ENCODE measurements around the gene SRSF1.
A peak's percentile ranks its signal among the peaks of the same experiment; 100 is the strongest.
"Not testable (repeated sequence)": the region's sequence is repeated elsewhere in the genome, so short reads cannot be mapped to it uniquely, and the experiment has no call there.

The SRSF1 gene

DNA sequence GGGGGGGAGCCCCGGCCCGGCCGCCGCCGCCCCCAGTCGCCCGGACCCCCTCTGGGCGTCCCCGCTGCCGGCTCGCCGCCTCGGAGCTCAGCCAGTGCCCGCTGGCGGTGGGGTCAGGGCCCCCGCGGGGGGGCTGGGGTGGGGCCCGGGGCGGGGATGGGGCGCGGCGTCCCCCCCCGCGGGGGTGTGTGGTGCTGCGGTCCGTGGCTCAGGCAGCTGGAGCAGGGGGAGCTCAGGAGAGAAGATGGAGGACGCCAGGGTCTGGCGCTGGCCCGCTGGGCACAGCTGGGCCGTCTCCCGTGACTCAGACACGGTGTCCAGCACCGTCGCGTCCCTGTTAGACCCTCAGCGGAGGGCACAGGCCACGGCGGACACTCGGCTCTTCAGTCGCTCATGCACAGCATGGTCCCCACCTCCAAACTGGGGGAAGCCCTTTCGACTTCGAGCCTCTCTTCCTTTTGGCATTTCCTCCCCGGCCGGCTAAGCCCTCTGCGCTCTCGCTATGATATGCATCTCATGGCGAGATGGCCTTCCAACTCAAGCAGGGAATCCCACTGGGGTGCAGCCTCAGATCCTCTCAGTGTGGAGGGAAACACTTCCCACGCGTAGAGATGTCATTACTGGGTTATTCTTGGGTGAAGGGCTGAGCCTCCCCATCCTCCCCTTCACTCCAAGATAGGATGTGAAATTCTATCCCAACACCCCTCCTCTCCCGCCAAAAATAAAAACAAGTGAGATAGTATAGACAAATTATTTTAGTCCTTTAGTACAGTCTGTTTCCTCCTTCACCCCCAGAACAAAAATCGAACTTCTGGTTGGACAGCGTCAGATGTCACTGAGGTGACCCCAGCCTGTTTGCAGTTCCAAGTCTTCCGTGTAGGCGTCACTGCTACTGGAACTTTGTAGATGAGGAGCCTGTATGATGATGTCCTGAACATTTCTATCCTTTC, 18.5 kb downstream of the SRSF1 start:
- peak; percentile 63 for ATAC-seq
- no peak for DNase-seq

GRCh38 chr17:57987581-57988300, 19.3 kb downstream of the SRSF1 start, which contains the start of gene VEZF1:
VEZF1 (minus strand) TSS chr17:57988254; CDS start chr17:57988111, 143 bp downstream.
- ATAC-seq (peak; percentile 53), DNase-seq (peak; percentile 82)

DNA sequence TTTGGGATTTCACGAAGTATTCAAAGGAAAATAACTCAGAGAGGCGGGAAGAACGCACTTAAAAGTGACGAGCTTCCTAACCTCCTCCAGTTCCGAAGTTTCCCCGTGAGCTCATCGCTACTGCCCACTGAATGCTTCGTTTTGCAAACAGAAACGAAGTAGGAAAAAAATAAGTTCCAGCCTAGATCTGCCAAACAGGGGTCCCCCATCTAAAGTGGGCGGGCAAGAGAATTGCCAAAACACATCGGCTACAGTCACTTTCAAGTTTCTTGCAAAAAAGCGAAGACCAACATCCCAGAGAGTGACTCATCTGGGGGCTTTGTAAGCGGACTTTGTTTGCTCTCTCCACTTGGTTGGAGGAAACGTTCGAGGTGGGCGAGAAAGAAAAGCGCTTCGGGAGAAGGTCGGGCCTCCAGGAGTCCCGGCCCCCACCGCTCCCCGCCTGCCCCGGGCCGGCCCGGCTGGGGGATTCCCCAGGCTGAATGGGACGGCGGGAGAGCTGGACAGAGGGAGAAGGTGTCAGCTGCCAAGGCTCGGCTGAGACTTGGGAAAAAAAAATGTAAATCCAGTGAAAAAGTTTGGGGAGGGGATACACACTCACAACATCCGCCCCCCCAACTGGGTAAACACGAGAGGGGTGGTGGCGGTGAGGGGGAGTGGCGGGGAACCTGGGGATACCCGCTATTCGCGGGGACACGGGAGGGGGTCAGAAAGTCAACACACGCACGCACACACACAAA, 20.0 kb downstream of the SRSF1 start:
- peak; percentile 69 for ATAC-seq
- DNase-seq: peak; percentile 63

- no peak for DNase-seq
- no peak for ATAC-seq
Measured at GRCh38 chr17:57985675-57985974, 21.4 kb downstream of the SRSF1 start.

GRCh38 chr17:57984936-57985674, 21.9 kb downstream of the SRSF1 start:
- no peak for DNase-seq
- ATAC-seq: no peak

DNA sequence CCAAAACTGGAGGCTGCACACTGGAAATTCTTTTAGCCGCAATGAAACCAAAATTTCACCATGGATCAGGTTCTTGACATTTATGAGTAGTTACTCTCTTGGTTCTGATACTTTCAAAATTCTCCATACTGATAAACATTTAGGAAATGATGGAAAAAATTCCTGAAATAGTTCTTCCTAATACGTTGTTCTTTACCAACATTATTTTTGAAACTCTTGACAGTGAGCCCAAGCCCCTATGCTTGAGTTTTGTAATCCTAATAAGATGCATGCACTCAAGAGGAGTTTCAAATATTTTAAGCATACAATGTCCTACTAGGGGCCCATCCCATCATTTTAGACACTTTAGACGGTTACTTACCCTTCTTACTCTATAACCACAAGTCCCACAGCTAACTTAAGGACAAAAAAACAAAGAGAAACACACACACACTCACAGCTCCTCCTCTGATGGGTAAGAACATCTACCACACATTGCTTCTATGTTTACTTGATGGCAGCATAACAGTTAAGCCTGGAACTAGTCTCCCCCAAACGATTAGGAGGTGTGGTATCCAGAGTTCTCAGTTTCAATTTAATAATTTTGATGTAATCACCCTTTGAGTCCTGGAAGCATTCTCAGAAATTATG, 22.7 kb downstream of the SRSF1 start:
- no peak for ATAC-seq
- DNase-seq: no peak

DNA sequence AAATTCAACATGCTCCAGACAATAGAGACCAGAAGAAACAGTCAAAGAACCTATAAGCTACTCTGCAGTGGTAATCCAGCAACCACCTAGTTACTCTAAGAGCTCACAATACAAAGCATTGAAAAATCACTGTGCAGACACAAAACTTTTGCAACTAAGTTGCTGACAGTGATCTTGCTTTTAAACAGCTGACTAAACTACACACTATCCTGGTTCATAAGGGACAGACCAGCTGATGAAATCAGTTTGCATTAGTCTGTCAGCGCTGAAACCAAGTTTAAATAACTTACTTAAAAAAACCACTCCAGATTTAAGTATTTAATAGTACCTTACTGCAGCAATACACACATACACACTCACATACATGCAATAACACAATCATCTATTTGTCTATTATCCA, 23.6 kb downstream of the SRSF1 start:
- ATAC-seq: no peak
- no peak for DNase-seq

DNA sequence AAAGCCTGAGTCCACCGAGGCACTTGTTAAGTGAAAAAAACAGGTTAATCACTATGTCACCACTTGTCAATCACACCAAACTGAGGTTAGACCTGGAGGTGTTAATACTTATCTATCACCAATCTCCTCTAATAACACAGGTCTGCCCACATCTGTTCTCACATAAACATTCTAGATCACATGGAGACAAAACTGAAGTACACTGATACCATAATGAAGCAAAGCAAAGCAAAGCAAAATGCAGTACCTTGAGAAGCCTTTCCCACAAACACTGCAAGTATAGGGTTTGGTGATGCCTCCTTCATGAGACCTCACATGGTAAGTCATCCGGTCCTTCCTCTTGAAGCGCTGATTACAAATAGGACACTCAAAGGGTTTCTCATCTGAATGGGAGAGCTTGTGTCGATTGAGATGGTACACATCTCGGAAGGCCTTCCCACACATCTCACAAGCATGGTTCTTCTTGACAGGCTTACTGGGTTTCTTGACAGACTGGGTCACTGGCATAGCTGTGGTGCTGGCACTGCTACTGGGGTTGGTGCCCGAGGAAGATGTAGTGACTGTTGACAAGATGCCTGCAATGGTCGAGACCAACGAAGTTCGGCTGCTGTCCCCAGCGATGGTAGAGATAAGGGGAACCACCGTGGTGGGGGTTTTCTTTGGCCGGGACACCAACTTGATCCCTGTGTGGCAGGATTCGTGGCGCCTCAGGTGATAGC, 24.4 kb downstream of the SRSF1 start:
- no peak for DNase-seq
- no peak for ATAC-seq

- DNase-seq (no peak), ATAC-seq (no peak)
Measured at GRCh38 chr17:57980522-57980921, 26.5 kb downstream of the SRSF1 start.

DNA sequence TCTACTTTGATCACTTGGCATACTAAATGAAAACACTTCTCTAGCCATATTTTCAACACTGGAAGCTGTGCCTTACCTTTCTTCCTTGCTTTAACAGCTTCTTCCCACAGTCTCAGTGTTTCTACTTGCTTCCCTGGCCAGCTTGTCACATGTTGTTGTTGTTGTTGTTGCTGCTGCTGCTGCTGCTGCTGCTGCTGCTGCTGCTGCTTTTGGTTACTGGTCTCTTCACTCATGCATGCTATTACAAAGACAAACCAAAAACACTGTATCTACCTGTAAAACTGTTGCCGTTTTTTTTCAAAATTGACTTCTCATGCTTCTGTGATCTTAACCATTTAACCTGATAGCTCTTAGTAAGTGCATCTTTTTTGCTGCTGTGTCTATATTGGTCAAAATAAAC, 28.0 kb downstream of the SRSF1 start:
- ATAC-seq: no peak
- DNase-seq: no peak

- ATAC-seq (no peak), DNase-seq (no peak)
Measured at GRCh38 chr17:57976594-57976993, 30.5 kb downstream of the SRSF1 start.

GRCh38 chr17:57975044-57975443, 32.0 kb downstream of the SRSF1 start:
- no peak for DNase-seq
- no peak for ATAC-seq

DNA sequence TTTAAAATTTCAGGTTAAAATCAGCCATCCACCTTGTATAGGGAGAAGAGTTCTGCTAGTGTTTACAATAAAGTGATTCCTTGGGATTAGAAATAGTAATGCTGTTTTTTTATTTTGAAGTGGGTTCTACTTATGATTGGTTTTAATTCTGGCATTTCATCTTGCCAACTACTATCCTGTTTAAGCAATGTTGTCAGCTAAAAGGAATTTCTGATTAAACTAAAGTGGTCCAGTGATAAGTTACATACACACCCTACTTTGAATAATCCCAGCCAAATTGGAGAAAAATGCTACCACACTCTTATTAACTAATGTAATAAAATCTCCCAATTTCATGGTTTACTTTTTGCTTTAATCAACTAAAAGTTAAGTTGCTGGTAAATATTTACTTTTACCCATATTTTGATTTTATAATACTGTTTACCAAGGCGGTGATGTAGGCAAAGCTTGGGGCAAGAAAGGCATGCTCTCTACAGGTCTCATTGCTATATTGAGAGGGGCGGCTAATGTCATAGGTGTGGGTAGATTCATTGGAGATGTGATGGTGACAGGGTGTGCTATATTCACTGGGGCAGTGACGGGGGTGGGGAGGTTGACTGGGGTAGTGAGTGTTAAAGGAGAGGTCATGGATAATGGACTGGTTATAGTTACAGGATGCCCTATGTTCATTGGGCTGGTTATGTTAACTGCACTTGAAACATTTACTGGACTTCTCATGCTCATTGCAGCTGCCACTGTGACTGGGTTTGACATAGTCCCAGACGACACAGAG, 32.8 kb downstream of the SRSF1 start:
- DNase-seq, ATAC-seq: not testable (repeated sequence)

- DNase-seq: no peak
Measured at GRCh38 chr17:57972151-57972550, 34.9 kb downstream of the SRSF1 start.

DNA sequence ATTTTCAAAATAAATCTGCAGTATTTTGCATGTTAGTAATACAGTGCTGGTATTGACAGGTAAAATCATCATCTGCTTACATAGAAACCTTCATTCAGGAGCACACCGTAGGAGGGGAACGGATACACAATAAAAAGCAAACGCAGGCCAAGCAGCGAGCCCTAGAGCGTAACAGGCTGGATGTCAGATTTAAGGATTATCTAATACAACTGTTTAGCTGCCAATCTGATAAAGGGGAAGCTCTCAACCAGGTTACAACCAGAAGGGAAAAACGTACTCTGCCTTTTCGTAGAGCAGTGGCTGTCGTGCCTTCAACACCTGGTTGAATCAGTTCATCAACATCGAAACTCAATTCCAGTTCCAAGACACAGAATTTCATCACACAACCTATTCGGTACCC, 35.5 kb downstream of the SRSF1 start:
- ATAC-seq (no peak), DNase-seq (no peak)

More at GRCh38 chr17:57972151-57972550, 34.9 kb downstream of the SRSF1 start:
- no peak for ATAC-seq

DNA sequence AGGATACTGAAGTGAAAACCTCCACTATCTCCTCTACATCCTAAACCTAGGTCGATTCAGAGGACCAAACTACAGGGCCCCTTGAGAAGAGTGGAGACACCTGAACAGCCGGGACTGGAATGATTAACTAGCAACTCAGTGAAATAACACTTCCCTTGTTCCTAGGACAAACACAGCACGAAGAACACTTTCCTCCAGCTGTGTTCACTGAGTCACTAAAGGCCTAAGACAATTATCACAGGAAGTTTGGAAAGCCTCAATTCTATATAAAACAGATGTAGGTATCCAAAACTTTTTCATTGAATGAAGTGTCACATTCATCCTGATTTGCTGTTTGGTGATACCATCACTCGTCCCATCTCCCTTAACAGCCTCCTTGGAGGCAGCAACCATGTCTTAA, 36.3 kb downstream of the SRSF1 start:
- DNase-seq: no peak
- ATAC-seq: no peak

GRCh38 chr17:57968456-57968855, 38.6 kb downstream of the SRSF1 start:
- ATAC-seq (no peak), DNase-seq (no peak)

DNA sequence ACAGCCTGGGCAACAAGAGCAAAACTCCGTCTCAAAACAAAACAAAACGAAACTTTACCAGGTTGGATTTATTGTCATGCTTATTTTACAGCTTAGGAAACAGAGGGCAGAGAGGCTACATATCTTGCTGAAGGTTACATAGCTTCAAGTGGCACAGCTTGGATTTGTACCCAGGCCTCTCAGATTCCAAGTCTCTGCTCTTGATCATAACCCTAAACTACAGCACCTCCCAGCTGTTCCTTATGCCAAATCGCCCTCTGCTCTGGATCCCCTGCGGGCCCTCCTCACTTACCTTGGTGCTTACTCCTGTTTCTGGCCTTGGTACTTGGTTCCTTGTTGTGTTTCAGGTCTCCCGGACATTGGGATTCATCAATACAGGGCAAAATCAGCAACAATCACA, 40.2 kb downstream of the SRSF1 start:
- ATAC-seq (no peak), DNase-seq (no peak)

DNA sequence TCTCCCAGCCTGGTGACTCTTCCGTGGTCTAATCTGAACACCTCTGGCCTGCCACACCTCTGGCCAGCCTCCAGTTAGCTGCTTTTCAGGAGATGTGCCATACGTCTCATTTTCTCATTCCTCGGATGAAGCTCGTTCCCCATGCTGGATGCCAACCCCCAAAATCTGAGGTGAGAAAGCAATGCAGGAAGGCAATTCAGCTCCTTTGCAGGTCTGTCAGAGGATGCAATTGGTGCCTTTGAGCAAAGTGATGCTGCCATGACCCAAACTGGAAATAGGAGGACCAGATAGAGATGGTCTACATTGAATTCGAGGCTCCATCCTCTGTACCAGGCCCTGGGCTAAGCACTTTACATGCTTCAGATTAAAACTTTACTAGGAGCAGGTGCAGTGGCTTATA, 40.8 kb downstream of the SRSF1 start:
- no peak for ATAC-seq
- DNase-seq: no peak

DNA sequence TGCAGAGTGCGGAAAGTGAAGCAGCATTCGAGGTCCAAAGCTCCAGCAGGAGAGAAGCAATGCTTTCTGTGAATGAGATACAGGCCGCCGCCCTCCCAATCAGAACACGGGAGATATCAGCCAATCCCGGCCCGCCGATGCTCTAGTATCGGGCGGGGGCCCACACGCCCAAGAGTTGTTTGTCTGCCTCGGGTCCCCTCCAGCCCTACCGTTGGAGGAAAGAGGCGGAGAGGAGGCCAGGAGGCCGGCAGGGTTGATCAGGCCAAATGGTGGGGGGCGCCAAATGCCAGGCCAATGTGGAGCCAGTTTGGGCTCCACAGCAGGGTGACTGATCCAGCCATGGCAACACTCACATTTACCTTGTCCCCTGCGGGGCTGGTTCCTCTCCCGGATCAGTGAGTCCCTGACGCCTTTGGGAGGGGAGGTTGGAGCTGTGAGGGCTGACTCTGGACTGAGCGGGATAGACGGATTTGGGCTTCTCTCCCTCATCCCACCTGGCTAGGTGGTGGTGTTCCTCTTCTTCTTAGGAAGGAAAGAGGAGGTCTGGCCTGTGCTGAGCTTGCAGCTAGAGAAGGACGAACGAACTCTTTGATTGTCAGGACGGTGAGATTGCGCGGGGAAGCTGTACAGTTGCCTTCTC, 41.4 kb downstream of the SRSF1 start:
- no peak for ATAC-seq
- DNase-seq: no peak
